ENCODE results near the gene LRRC27. TPM values are rescaled to one million over a fixed set of nuclear protein-coding genes. Genes with fewer than 3 reads are reported as not detected.
"Not testable (repeated sequence)": the region's sequence is repeated elsewhere in the genome, so short reads cannot be mapped to it uniquely, and the experiment has no call there.

The LRRC27 gene
- 1 to 10 TPM in 2 of 3 donors, under 1 TPM in 1; 0.89 to 2.0 (median 1.1) TPM for total RNA-seq

- Mint-ChIP-seq H3K27me3 (ENCODE audit: low read depth) (no peaks in the 10 kb centered on the region), H3K4me3 (peak within 1 kb of the TSS; percentile 92), H3K4me1 (ENCODE audit: low read depth) (peaks cover 62% of the 10 kb centered on the region), H3K9me3 (no peaks in the 10 kb centered on the region), H3K36me3 (ENCODE audit: insufficient read depth) (peaks cover 2% of the 10 kb centered on the region)
- ATAC-seq, result peak; percentile 86 to 89
- peak; percentile 100 for DNase-seq
Observed at GRCh38 chr10:132331601-132332432, at the start of gene LRRC27. Gene LRRC27, plus strand, starts transcription at chr10:132332193. Its CDS starts 1,332 bp downstream, at chr10:132333525.

- Mint-ChIP-seq H3K4me3 (no peak overlapping the region), H3K27me3 (ENCODE audit: low read depth) (no peaks in the 10 kb centered on the region), H3K9me3 (no peaks in the 10 kb centered on the region), H3K4me1 (ENCODE audit: low read depth) (no peaks in the 10 kb centered on the region), H3K36me3 (ENCODE audit: insufficient read depth) (no peaks in the 10 kb centered on the region)
- no peak for ATAC-seq
- DNase-seq, result no peak
Observed at GRCh38 chr10:132282667-132283603, 49.1 kb upstream of the LRRC27 start.

GRCh38 chr10:132283604-132284382 lies 48.2 kb upstream of the LRRC27 start:
- H3K27me3 Mint-ChIP-seq (ENCODE audit: low read depth), result no peaks in the 10 kb centered on the region
- no peak for DNase-seq
- H3K9me3 Mint-ChIP-seq, result no peaks in the 10 kb centered on the region
- no peak overlapping the region for H3K4me3 Mint-ChIP-seq
- ATAC-seq, result no peak
- no peaks in the 10 kb centered on the region for H3K4me1 Mint-ChIP-seq (ENCODE audit: low read depth)
- H3K36me3 Mint-ChIP-seq (ENCODE audit: insufficient read depth), result no peaks in the 10 kb centered on the region

GRCh38 chr10:132289439-132289838 lies 42.6 kb upstream of the LRRC27 start:
- H3K27me3 Mint-ChIP-seq (ENCODE audit: low read depth), result no peaks in the 10 kb centered on the region
- DNase-seq (no peak), ATAC-seq (no peak)
- H3K4me3 Mint-ChIP-seq, result no peak overlapping the region
- no peaks in the 10 kb centered on the region for H3K9me3 Mint-ChIP-seq
- H3K4me1 Mint-ChIP-seq (ENCODE audit: low read depth), result peaks cover 2% of the 10 kb centered on the region
- peaks cover 4% of the 10 kb centered on the region for H3K36me3 Mint-ChIP-seq (ENCODE audit: insufficient read depth)

GRCh38 chr10:132290631-132291030 lies 41.4 kb upstream of the LRRC27 start:
- ATAC-seq (no peak), DNase-seq (no peak)
- Mint-ChIP-seq H3K4me3 (no peak overlapping the region), H3K9me3 (no peaks in the 10 kb centered on the region), H3K27me3 (ENCODE audit: low read depth) (no peaks in the 10 kb centered on the region), H3K4me1 (ENCODE audit: low read depth) (peaks cover 2% of the 10 kb centered on the region), H3K36me3 (ENCODE audit: insufficient read depth) (peaks cover 7% of the 10 kb centered on the region)

GRCh38 chr10:132291826-132292225 lies 40.2 kb upstream of the LRRC27 start:
- Mint-ChIP-seq H3K9me3 (no peaks in the 10 kb centered on the region), H3K4me1 (ENCODE audit: low read depth) (peaks cover 2% of the 10 kb centered on the region), H3K4me3 (no peak overlapping the region), H3K36me3 (ENCODE audit: insufficient read depth) (peaks cover 7% of the 10 kb centered on the region), H3K27me3 (ENCODE audit: low read depth) (no peaks in the 10 kb centered on the region)
- no peak for DNase-seq
- ATAC-seq, result no peak

GRCh38 chr10:132292287-132293200 lies 39.4 kb upstream of the LRRC27 start:
- Mint-ChIP-seq H3K27me3 (ENCODE audit: low read depth) (no peaks in the 10 kb centered on the region), H3K36me3 (ENCODE audit: insufficient read depth) (peaks cover 7% of the 10 kb centered on the region), H3K4me1 (ENCODE audit: low read depth) (peaks cover 2% of the 10 kb centered on the region), H3K4me3 (no peak overlapping the region), H3K9me3 (no peaks in the 10 kb centered on the region)
- DNase-seq (no peak), ATAC-seq (no peak)

- DNase-seq (no peak), ATAC-seq (no peak)
- Mint-ChIP-seq H3K4me1 (ENCODE audit: low read depth) (peaks cover 4% of the 10 kb centered on the region), H3K36me3 (ENCODE audit: insufficient read depth) (peaks cover 7% of the 10 kb centered on the region), H3K27me3 (ENCODE audit: low read depth) (no peaks in the 10 kb centered on the region), H3K4me3 (no peak overlapping the region), H3K9me3 (no peaks in the 10 kb centered on the region)
Observed at GRCh38 chr10:132293201-132293812, 38.7 kb upstream of the LRRC27 start.

- DNase-seq (no peak), ATAC-seq (no peak)
- Mint-ChIP-seq H3K4me3 (no peak overlapping the region), H3K36me3 (ENCODE audit: insufficient read depth) (peaks cover 7% of the 10 kb centered on the region), H3K27me3 (ENCODE audit: low read depth) (no peaks in the 10 kb centered on the region), H3K9me3 (no peaks in the 10 kb centered on the region), H3K4me1 (ENCODE audit: low read depth) (peaks cover 4% of the 10 kb centered on the region)
Observed at GRCh38 chr10:132293813-132294520, 38.0 kb upstream of the LRRC27 start.

- ATAC-seq, result no peak
- Mint-ChIP-seq H3K4me3 (no peak overlapping the region), H3K36me3 (ENCODE audit: insufficient read depth) (peaks cover 7% of the 10 kb centered on the region), H3K4me1 (ENCODE audit: low read depth) (peaks cover 4% of the 10 kb centered on the region), H3K27me3 (ENCODE audit: low read depth) (no peaks in the 10 kb centered on the region), H3K9me3 (no peaks in the 10 kb centered on the region)
- no peak for DNase-seq
Observed at GRCh38 chr10:132294561-132295318, 37.3 kb upstream of the LRRC27 start.

GRCh38 chr10:132295481-132295880 lies 36.5 kb upstream of the LRRC27 start:
- not testable (repeated sequence) for H3K9me3 Mint-ChIP-seq; H3K4me3 Mint-ChIP-seq; H3K27me3 Mint-ChIP-seq (ENCODE audit: low read depth); H3K36me3 Mint-ChIP-seq (ENCODE audit: insufficient read depth); H3K4me1 Mint-ChIP-seq (ENCODE audit: low read depth); ATAC-seq; DNase-seq

All from activated T-cell treated with anti-CD3 and anti-CD28 coated beads, Interleukin-2, amount 50 U/mL, for 4 hours (primary cell).